ENCODE data around the gene AKR1C1. TPM values are rescaled to one million over a fixed set of nuclear protein-coding genes. Genes with fewer than 3 reads are reported as not detected.
"Not testable (repeated sequence)": the region's sequence is repeated elsewhere in the genome, so short reads cannot be mapped to it uniquely, and the experiment has no call there.

The AKR1C1 gene
- total and polyA plus RNA-seq, 2 donors (not counting 1 experiment from before 2014, with no cell fraction given), result 0.25 TPM; not detected in 1

GRCh38 chr10:5012595-5012994 lies 49.4 kb downstream of the AKR1C1 start:
- no peak overlapping the region for H2AFZ ChIP-seq (ENCODE audit: insufficient read depth, low read depth, low read length, poor library complexity, severe bottlenecking)
- ChIA-PET POLR2A (no interaction called here), CTCF (no interaction called here)
- DNase-seq, result no peak
- H3K9me3 Mint-ChIP-seq (ENCODE audit: insufficient read depth), result no peaks in the 10 kb centered on the region
- no peak overlapping the region for H3K4me3 Mint-ChIP-seq
- no CpG with 5 or more reads among the region's 2 CpGs for WGBS (ENCODE audit: insufficient coverage)
- intact Hi-C loops (cut with micrococcal nuclease), result no loop called here
- no peak overlapping the region for H3K4me2 ChIP-seq (replicated peaks; ENCODE audit: low read depth, low read length, poor library complexity, severe bottlenecking)
- no peaks in the 10 kb centered on the region for H3K4me1 Mint-ChIP-seq
- no peak overlapping the region for H3K27ac ChIP-seq (ENCODE audit: low read length in 2 of 2)
- no peak overlapping the region for H3K9ac ChIP-seq (ENCODE audit: low read length)
- H3K79me2 ChIP-seq (ENCODE audit: control insufficient read depth, insufficient read depth, low read length), result no peaks in the 10 kb centered on the region
- TF ChIP-seq EZH2 (IDR thresholded peaks at IDR 0.05; ENCODE audit: borderline replicate concordance, insufficient read depth, low read depth, low read length, poor library complexity, severe bottlenecking) (no peak), CTCF (IDR thresholded peaks at IDR 0.05) (no peak)
- H3K27ac Mint-ChIP-seq, result no peak overlapping the region
- H3K27me3 Mint-ChIP-seq, result no peaks in the 10 kb centered on the region
- no peaks in the 10 kb centered on the region for H4K20me1 ChIP-seq (ENCODE audit: control insufficient read depth, insufficient read depth, low read length, poor library complexity, severe bottlenecking)
- ATAC-seq (ENCODE audit: low read depth), result no peak
- no peaks in the 10 kb centered on the region for H3K4me1 ChIP-seq (ENCODE audit: control insufficient read depth in 2 of 2, insufficient read depth in 2 of 2, low read length in 2 of 2)
- no peaks in the 10 kb centered on the region for H3K36me3 ChIP-seq (replicated peaks in 1 of 2; ENCODE audit: control extremely low read depth in 1 of 2, control insufficient read depth in 1 of 2, extremely low read depth in 1 of 2, insufficient read depth in 2 of 2, low read length in 1 of 2)
- no peaks in the 10 kb centered on the region for H3K9me3 ChIP-seq (ENCODE audit: control extremely low read depth in 1 of 3, control insufficient read depth in 2 of 3, insufficient read depth in 1 of 3, low read length in 2 of 3)
- H3K27me3 ChIP-seq (replicated peaks in 1 of 4; ENCODE audit: control extremely low read depth in 1 of 4, control insufficient read depth in 3 of 4, insufficient read depth in 4 of 4, low read length in 3 of 4), result no peaks in the 10 kb centered on the region
- no peak overlapping the region for H3K4me3 ChIP-seq (ENCODE audit: control extremely low read depth in 1 of 5, extremely low read depth in 1 of 5, insufficient read depth in 1 of 5, low read depth in 2 of 5, low read length in 4 of 5)

GRCh38 chr10:5013385-5013784 lies 50.2 kb downstream of the AKR1C1 start:
- WGBS (ENCODE audit: insufficient coverage), result no CpG with 5 or more reads among the region's 1 CpG
- Histone ChIP-seq H3K9me3 (ENCODE audit: control extremely low read depth in 1 of 3, control insufficient read depth in 2 of 3, insufficient read depth in 1 of 3, low read length in 2 of 3) (no peaks in the 10 kb centered on the region), H3K27me3 (replicated peaks in 1 of 4; ENCODE audit: control extremely low read depth in 1 of 4, control insufficient read depth in 3 of 4, insufficient read depth in 4 of 4, low read length in 3 of 4) (no peaks in the 10 kb centered on the region), H3K27ac (ENCODE audit: low read length in 2 of 2) (no peak overlapping the region), H3K79me2 (ENCODE audit: control insufficient read depth, insufficient read depth, low read length) (no peaks in the 10 kb centered on the region), H3K4me2 (replicated peaks; ENCODE audit: low read depth, low read length, poor library complexity, severe bottlenecking) (no peak overlapping the region), H3K4me3 (ENCODE audit: control extremely low read depth in 1 of 5, extremely low read depth in 1 of 5, insufficient read depth in 1 of 5, low read depth in 2 of 5, low read length in 4 of 5) (no peak overlapping the region), H3K9ac (ENCODE audit: low read length) (no peak overlapping the region), H2AFZ (ENCODE audit: insufficient read depth, low read depth, low read length, poor library complexity, severe bottlenecking) (no peak overlapping the region), H3K4me1 (ENCODE audit: control insufficient read depth in 2 of 2, insufficient read depth in 2 of 2, low read length in 2 of 2) (no peaks in the 10 kb centered on the region), H4K20me1 (ENCODE audit: control insufficient read depth, insufficient read depth, low read length, poor library complexity, severe bottlenecking) (no peaks in the 10 kb centered on the region), H3K36me3 (replicated peaks in 1 of 2; ENCODE audit: control extremely low read depth in 1 of 2, control insufficient read depth in 1 of 2, extremely low read depth in 1 of 2, insufficient read depth in 2 of 2, low read length in 1 of 2) (no peaks in the 10 kb centered on the region)
- H3K27me3 Mint-ChIP-seq, result no peaks in the 10 kb centered on the region
- ATAC-seq (ENCODE audit: low read depth) (no peak), DNase-seq (no peak)
- ChIA-PET POLR2A (no interaction called here), CTCF (no interaction called here)
- intact Hi-C loops (cut with micrococcal nuclease), result no loop called here
- H3K4me1 Mint-ChIP-seq, result no peaks in the 10 kb centered on the region
- no peak overlapping the region for H3K27ac Mint-ChIP-seq
- H3K9me3 Mint-ChIP-seq (ENCODE audit: insufficient read depth), result no peaks in the 10 kb centered on the region
- no peak overlapping the region for H3K4me3 Mint-ChIP-seq
- TF ChIP-seq CTCF (IDR thresholded peaks at IDR 0.05) (no peak), EZH2 (IDR thresholded peaks at IDR 0.05; ENCODE audit: borderline replicate concordance, insufficient read depth, low read depth, low read length, poor library complexity, severe bottlenecking) (no peak)

GRCh38 chr10:5014200-5014910 lies 51.1 kb downstream of the AKR1C1 start:
- H3K9me3 ChIP-seq (ENCODE audit: control extremely low read depth in 1 of 3, control insufficient read depth in 2 of 3, insufficient read depth in 1 of 3, low read length in 2 of 3); H3K27me3 Mint-ChIP-seq; ATAC-seq (ENCODE audit: low read depth); H3K9me3 Mint-ChIP-seq (ENCODE audit: insufficient read depth); CTCF ChIA-PET; H2AFZ ChIP-seq (ENCODE audit: insufficient read depth, low read depth, low read length, poor library complexity, severe bottlenecking); POLR2A ChIA-PET; H3K4me1 ChIP-seq (ENCODE audit: control insufficient read depth in 2 of 2, insufficient read depth in 2 of 2, low read length in 2 of 2); intact Hi-C loops (cut with micrococcal nuclease); H3K27ac ChIP-seq (ENCODE audit: low read length in 2 of 2); H3K4me3 ChIP-seq (ENCODE audit: control extremely low read depth in 1 of 5, extremely low read depth in 1 of 5, insufficient read depth in 1 of 5, low read depth in 2 of 5, low read length in 4 of 5); H3K27me3 ChIP-seq (replicated peaks in 1 of 4; ENCODE audit: control extremely low read depth in 1 of 4, control insufficient read depth in 3 of 4, insufficient read depth in 4 of 4, low read length in 3 of 4); H3K4me2 ChIP-seq (replicated peaks; ENCODE audit: low read depth, low read length, poor library complexity, severe bottlenecking); DNase-seq; H3K36me3 ChIP-seq (replicated peaks in 1 of 2; ENCODE audit: control extremely low read depth in 1 of 2, control insufficient read depth in 1 of 2, extremely low read depth in 1 of 2, insufficient read depth in 2 of 2, low read length in 1 of 2); H4K20me1 ChIP-seq (ENCODE audit: control insufficient read depth, insufficient read depth, low read length, poor library complexity, severe bottlenecking); H3K4me1 Mint-ChIP-seq; H3K4me3 Mint-ChIP-seq; H3K9ac ChIP-seq (ENCODE audit: low read length); H3K27ac Mint-ChIP-seq; H3K79me2 ChIP-seq (ENCODE audit: control insufficient read depth, insufficient read depth, low read length): not testable (repeated sequence)
- WGBS (ENCODE audit: insufficient coverage), result 100% methylated on average over 1 of the region's 4 CpGs
